Breast epithelium (tissue), 3 donors: Measurements from ENCODE around the gene TRPM5.

ENCODE experiments used
- CTCF ChIP-seq, 3 donors: fragments of 450-650 bp; IDR thresholded peaks; one replicate each; pipeline ENCODE4 v1.5.1; 2016 to 2017; ENCODE audit warnings: antibody characterized with exemption in 3 of 3, mild to moderate bottlenecking in 3 of 3, moderate library complexity in 3 of 3
- POLR2A ChIP-seq: fragments of 450-650 bp; IDR thresholded peaks from one replicate; pipeline ENCODE4 v1.6.1; 2016; ENCODE audit warnings: antibody characterized with exemption, mild to moderate bottlenecking, moderate library complexity

- no peak for TF ChIP-seq CTCF (IDR thresholded peaks at IDR 0.05)
- no peak for TF ChIP-seq POLR2A
Observed at GRCh38 chr11:2447253-2447950, 3.1 kb upstream of the TRPM5 start.
